Heart left ventricle (tissue), 13 donors: Measurements from ENCODE around the gene IST1.

Source experiments
- CTCF ChIP-seq, 12 donors: fragments of 200-600 bp; sonication (generic) in 4 of 12; IDR thresholded peaks; one replicate each; pipeline versions ENCODE4 v1.5.0 to v1.8.0; 2018 to 2022; ENCODE audit warnings: antibody characterized with exemption in 12 of 12, mild to moderate bottlenecking in 5 of 12
- POLR2A ChIP-seq, 2 donors: fragments of 450-650 bp; IDR thresholded peaks; one replicate each; pipeline ENCODE4 v1.6.1; 2017; ENCODE audit warnings: antibody characterized with exemption in 2 of 2, mild to moderate bottlenecking in 2 of 2, moderate library complexity in 2 of 2
- donor health status: ischemic (EF 13 %, LVEDD 7.1; RV severe dilation, severe dysfunction).
- donor health status: DM: no; HTN: yes; CAD: no.
- donor health status: DM: no; HTN: no; CAD: no.
- donor health status: ischemic (EF 25% LVEDD 6.9; RV normal size, moderate dysfunction).
- donor health status: ischemic (EF 25% LVEDD 5.7; RV mildly dilated, moderate dysfunction).
- donor health status: ischemic (EF 35%, LVEDD 5.7; RV mildly dilated, moderate dysfunction).
- donor health status: nonischemic (EF 11% LVEDD 7.7; RV severe dilation, severe dysfunction).
- donor health status: DM: yes; HTN: yes; CAD: no.
- donor health status: PGD.
- donor health status: ischemic (EF 29% LVEDD 5.4; RV normal size, mild dysfunction).
- donor health status: nonischemic (EF 23%, LVEDD 6.1; RV moderate dilation, normal function).

DNA sequence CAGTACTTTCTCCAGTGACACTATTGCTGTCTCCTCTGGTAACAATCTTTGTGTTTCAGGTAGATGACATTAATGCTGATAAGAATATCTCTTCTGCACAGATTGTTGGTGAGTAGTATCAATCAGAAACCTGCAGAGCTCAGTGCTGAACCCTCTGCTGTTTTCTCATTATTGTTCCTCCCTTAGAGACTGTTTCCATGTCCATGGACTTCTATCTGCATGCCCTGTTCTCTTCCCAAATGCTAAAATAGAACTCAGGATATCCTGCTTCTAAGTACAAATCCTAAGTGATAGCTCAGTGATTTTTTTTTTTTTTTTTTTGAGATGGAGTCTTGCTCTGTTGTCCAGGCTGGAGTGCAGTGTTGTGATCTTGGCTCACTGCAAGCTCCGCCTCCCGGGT, 29.4 kb downstream of the IST1 start:
- TF ChIP-seq CTCF (IDR thresholded peaks at IDR 0.05) (no peak), POLR2A (IDR thresholded peaks at IDR 0.05) (no peak)
